Activated naive CD4-positive, alpha-beta T cell treated with anti-CD3 and anti-CD28 coated beads, Interleukin-2, amount 50 U/mL, for 24 hours (primary cell): ENCODE results near the gene RECK.

Experiments
- H3K27ac Mint-ChIP-seq: one replicate; pipeline ENCODE4 v1.8.0; 2021; ENCODE audit warnings: mild to moderate bottlenecking, mixed read lengths
- H3K27me3 Mint-ChIP-seq: one replicate; pipeline ENCODE4 v1.8.0; 2021; ENCODE audit warnings: mixed read lengths
- H3K36me3 Mint-ChIP-seq: one replicate; pipeline ENCODE4 v1.8.0; 2021; ENCODE audit warnings: mixed read lengths
- H3K4me1 Mint-ChIP-seq: one replicate; pipeline ENCODE4 v1.8.0; 2021; ENCODE audit warnings: mixed read lengths
- H3K4me3 Mint-ChIP-seq: one replicate; pipeline ENCODE4 v1.8.0; 2021; ENCODE audit warnings: mild to moderate bottlenecking, mixed read lengths
- H3K9me3 Mint-ChIP-seq: one replicate; pipeline ENCODE4 v1.8.0; 2021; ENCODE audit warnings: mixed read lengths

The RECK gene

GRCh38 chr9:36018129-36018528 lies 18.6 kb upstream of the RECK start:
- Mint-ChIP-seq H3K36me3 (no peaks in the 10 kb centered on the region), H3K4me1 (no peaks in the 10 kb centered on the region)

GRCh38 chr9:36018891-36019720 lies 17.6 kb upstream of the RECK start:
- no peaks in the 10 kb centered on the region for H3K9me3 Mint-ChIP-seq
- no peaks in the 10 kb centered on the region for H3K27me3 Mint-ChIP-seq
- H3K4me1 Mint-ChIP-seq, result peaks cover 4% of the 10 kb centered on the region
- H3K27ac Mint-ChIP-seq, result no peak overlapping the region
- H3K4me3 Mint-ChIP-seq, result no peak overlapping the region
- H3K36me3 Mint-ChIP-seq, result no peaks in the 10 kb centered on the region

More at GRCh38 chr9:36018129-36018528, 18.6 kb upstream of the RECK start:
- no peak overlapping the region for H3K4me3 Mint-ChIP-seq
- no peaks in the 10 kb centered on the region for H3K9me3 Mint-ChIP-seq
- no peaks in the 10 kb centered on the region for H3K27me3 Mint-ChIP-seq
- H3K27ac Mint-ChIP-seq, result no peak overlapping the region

GRCh38 chr9:36021968-36022367 lies 14.7 kb upstream of the RECK start:
- no peaks in the 10 kb centered on the region for H3K9me3 Mint-ChIP-seq
- H3K27me3 Mint-ChIP-seq, result no peaks in the 10 kb centered on the region
- H3K4me3 Mint-ChIP-seq, result no peak overlapping the region
- peaks cover 4% of the 10 kb centered on the region for H3K4me1 Mint-ChIP-seq
- H3K36me3 Mint-ChIP-seq, result no peaks in the 10 kb centered on the region
- H3K27ac Mint-ChIP-seq, result no peak overlapping the region

GRCh38 chr9:36023260-36024048 lies 13.3 kb upstream of the RECK start:
- Mint-ChIP-seq H3K4me1 (peaks cover 4% of the 10 kb centered on the region), H3K27ac (no peak overlapping the region), H3K36me3 (no peaks in the 10 kb centered on the region)

GRCh38 chr9:36025746-36026145 lies 11.0 kb upstream of the RECK start:
- peaks cover 4% of the 10 kb centered on the region for H3K4me1 Mint-ChIP-seq

More at GRCh38 chr9:36023260-36024048, 13.3 kb upstream of the RECK start:
- H3K4me3 Mint-ChIP-seq, result no peak overlapping the region
- no peaks in the 10 kb centered on the region for H3K27me3 Mint-ChIP-seq
- no peaks in the 10 kb centered on the region for H3K9me3 Mint-ChIP-seq

GRCh38 chr9:36029202-36029601 lies 7.5 kb upstream of the RECK start:
- Mint-ChIP-seq H3K36me3 (no peaks in the 10 kb centered on the region), H3K4me3 (no peak overlapping the region), H3K9me3 (no peaks in the 10 kb centered on the region), H3K27me3 (no peaks in the 10 kb centered on the region), H3K4me1 (no peaks in the 10 kb centered on the region), H3K27ac (no peak overlapping the region)

More at GRCh38 chr9:36025746-36026145, 11.0 kb upstream of the RECK start:
- Mint-ChIP-seq H3K27me3 (no peaks in the 10 kb centered on the region), H3K27ac (no peak overlapping the region), H3K9me3 (no peaks in the 10 kb centered on the region), H3K4me3 (no peak overlapping the region), H3K36me3 (no peaks in the 10 kb centered on the region)

GRCh38 chr9:36029765-36030528 lies 6.8 kb upstream of the RECK start:
- no peaks in the 10 kb centered on the region for H3K27me3 Mint-ChIP-seq
- no peak overlapping the region for H3K27ac Mint-ChIP-seq
- no peak overlapping the region for H3K4me3 Mint-ChIP-seq
- H3K9me3 Mint-ChIP-seq, result no peaks in the 10 kb centered on the region
- no peaks in the 10 kb centered on the region for H3K36me3 Mint-ChIP-seq
- no peaks in the 10 kb centered on the region for H3K4me1 Mint-ChIP-seq

GRCh38 chr9:36030871-36031270 lies 5.8 kb upstream of the RECK start:
- no peaks in the 10 kb centered on the region for H3K36me3 Mint-ChIP-seq
- no peaks in the 10 kb centered on the region for H3K4me1 Mint-ChIP-seq
- H3K4me3 Mint-ChIP-seq, result no peak overlapping the region
- H3K27ac Mint-ChIP-seq, result no peak overlapping the region
- no peaks in the 10 kb centered on the region for H3K27me3 Mint-ChIP-seq
- H3K9me3 Mint-ChIP-seq, result no peaks in the 10 kb centered on the region

GRCh38 chr9:36031774-36032555 lies 4.7 kb upstream of the RECK start:
- no peak overlapping the region for H3K27ac Mint-ChIP-seq
- no peaks in the 10 kb centered on the region for H3K9me3 Mint-ChIP-seq

GRCh38 chr9:36033788-36034187 lies 2.9 kb upstream of the RECK start:
- Mint-ChIP-seq H3K27ac (no peak overlapping the region), H3K27me3 (no peaks in the 10 kb centered on the region), H3K9me3 (no peaks in the 10 kb centered on the region), H3K4me3 (no peak overlapping the region), H3K36me3 (no peaks in the 10 kb centered on the region), H3K4me1 (peaks cover 15% of the 10 kb centered on the region)

More at GRCh38 chr9:36031774-36032555, 4.7 kb upstream of the RECK start:
- Mint-ChIP-seq H3K4me3 (no peak overlapping the region), H3K27me3 (no peaks in the 10 kb centered on the region), H3K4me1 (no peaks in the 10 kb centered on the region), H3K36me3 (no peaks in the 10 kb centered on the region)

- H3K36me3 Mint-ChIP-seq, result no peaks in the 10 kb centered on the region
- H3K4me1 Mint-ChIP-seq, result peaks cover 19% of the 10 kb centered on the region
- no peak overlapping the region for H3K27ac Mint-ChIP-seq
- H3K4me3 Mint-ChIP-seq, result no peak overlapping the region
- H3K27me3 Mint-ChIP-seq, result no peaks in the 10 kb centered on the region
- H3K9me3 Mint-ChIP-seq, result no peaks in the 10 kb centered on the region
These were observed 2.5 kb upstream of the RECK start for GRCh38 chr9:36034234-36034633.

GRCh38 chr9:36035006-36035405 lies 1.7 kb upstream of the RECK start:
- Mint-ChIP-seq H3K27ac (no peak overlapping the region), H3K9me3 (no peaks in the 10 kb centered on the region), H3K4me1 (peaks cover 27% of the 10 kb centered on the region), H3K27me3 (no peaks in the 10 kb centered on the region), H3K36me3 (no peaks in the 10 kb centered on the region), H3K4me3 (no peak overlapping the region)

- H3K27ac Mint-ChIP-seq, result peak overlapping the region; percentile 46
- no peaks in the 10 kb centered on the region for H3K9me3 Mint-ChIP-seq
- no peaks in the 10 kb centered on the region for H3K36me3 Mint-ChIP-seq
- peaks cover 40% of the 10 kb centered on the region for H3K4me1 Mint-ChIP-seq
- peak overlapping the region; percentile 94 for H3K4me3 Mint-ChIP-seq
- no peaks in the 10 kb centered on the region for H3K27me3 Mint-ChIP-seq
These were observed 397 bp upstream of the RECK start for GRCh38 chr9:36036253-36036779.

- H3K9me3 Mint-ChIP-seq, result no peaks in the 10 kb centered on the region
- H3K4me3 Mint-ChIP-seq, result peak overlapping the region; percentile 94
- peak overlapping the region; percentile 98 for H3K27ac Mint-ChIP-seq
- H3K4me1 Mint-ChIP-seq, result peaks cover 53% of the 10 kb centered on the region
- no peaks in the 10 kb centered on the region for H3K36me3 Mint-ChIP-seq
- H3K27me3 Mint-ChIP-seq, result no peaks in the 10 kb centered on the region
These were observed 923 bp downstream of the RECK start for GRCh38 chr9:36037549-36038122.
